Neural progenitor cell (in vitro differentiated cells): Measurements from ENCODE around the gene STAC2.

Source experiments
- EZH2 ChIP-seq: fragments of 200-600 bp; sonication (generic); IDR thresholded peaks from 2 replicates; pipeline ENCODE4 v1.6.1; 2017; ENCODE audit warnings: antibody characterized with exemption, mild to moderate bottlenecking, moderate library complexity
- TF ChIP-seq, protein P1 (sequence below): fragments of 200-600 bp; sonication (generic); IDR thresholded peaks from 2 replicates; pipeline ENCODE4 v1.5.1; 2017; ENCODE audit warnings: antibody characterized with exemption, mild to moderate bottlenecking

DNA sequence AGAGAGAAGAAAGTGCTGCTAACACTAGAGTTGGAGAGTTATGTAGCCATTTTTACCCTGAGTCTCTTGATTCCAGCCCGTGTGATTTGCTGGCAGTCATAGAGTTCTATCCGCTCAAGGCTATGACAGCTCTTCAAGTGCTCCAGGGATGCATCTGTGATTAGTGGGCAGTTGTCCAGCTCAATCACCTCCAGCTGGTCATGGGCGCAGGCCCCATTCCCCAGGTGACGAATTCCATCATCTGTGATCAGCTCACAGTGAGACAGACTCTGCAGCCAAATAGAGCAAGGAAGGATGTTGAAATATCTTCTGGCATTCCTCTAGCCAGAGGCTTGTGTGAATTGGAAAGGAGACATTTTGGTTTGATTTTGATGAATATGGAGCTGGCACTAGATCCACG is 38.4 kb upstream of the STAC2 start:
- TF ChIP-seq, protein P1, sequence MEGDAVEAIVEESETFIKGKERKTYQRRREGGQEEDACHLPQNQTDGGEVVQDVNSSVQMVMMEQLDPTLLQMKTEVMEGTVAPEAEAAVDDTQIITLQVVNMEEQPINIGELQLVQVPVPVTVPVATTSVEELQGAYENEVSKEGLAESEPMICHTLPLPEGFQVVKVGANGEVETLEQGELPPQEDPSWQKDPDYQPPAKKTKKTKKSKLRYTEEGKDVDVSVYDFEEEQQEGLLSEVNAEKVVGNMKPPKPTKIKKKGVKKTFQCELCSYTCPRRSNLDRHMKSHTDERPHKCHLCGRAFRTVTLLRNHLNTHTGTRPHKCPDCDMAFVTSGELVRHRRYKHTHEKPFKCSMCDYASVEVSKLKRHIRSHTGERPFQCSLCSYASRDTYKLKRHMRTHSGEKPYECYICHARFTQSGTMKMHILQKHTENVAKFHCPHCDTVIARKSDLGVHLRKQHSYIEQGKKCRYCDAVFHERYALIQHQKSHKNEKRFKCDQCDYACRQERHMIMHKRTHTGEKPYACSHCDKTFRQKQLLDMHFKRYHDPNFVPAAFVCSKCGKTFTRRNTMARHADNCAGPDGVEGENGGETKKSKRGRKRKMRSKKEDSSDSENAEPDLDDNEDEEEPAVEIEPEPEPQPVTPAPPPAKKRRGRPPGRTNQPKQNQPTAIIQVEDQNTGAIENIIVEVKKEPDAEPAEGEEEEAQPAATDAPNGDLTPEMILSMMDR = no peak
- TF ChIP-seq EZH2 = no peak
